Stimulated activated CD4-positive, alpha-beta T cell treated with anti-CD3 and anti-CD28 coated beads, Interleukin-2, amount 100 ng/mL, for 48 hours (primary cell): Measurements from ENCODE around the gene DBH.
"Not testable (repeated sequence)": the region's sequence is repeated elsewhere in the genome, so short reads cannot be mapped to it uniquely, and the experiment has no call there.

Experiments used
- DNase-seq, 2 donors: peaks; one replicate each; pipeline ENCODE4 v3.0.0-alpha.2; 2020

DBH gene

DNA sequence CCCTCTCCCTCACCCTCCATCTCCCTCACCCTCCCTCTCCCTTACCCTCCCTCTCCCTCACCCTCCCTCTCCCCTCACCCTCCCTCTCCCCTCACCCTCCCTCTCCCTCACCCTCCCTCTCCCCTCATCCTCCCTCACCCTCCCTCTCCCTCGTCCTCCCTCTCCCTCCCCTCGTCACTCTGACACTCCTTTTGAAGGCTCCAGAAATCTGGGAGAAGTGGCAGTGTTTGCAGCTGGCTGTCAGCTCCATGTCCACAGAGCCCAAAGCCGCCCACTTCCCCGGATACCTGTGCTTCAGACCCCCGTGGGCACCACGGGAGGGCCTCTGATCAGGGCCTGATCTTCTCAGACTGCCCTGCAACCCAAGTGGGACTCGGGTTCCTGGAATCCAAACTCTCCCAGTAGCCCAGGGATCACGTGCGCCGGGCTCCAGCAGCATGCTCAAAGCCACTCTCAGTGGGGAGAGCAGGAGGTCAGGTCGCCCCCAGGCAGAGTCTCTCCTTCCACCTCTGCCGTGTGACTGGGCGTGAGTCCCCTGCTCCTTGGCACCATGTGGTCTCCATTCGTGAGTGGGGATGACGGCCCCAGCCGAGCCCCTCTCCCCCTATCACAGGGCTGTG lies 33.1 kb downstream of the DBH start:
- DNase-seq: no peak

- DNase-seq: no peak
Measured at GRCh38 chr9:133670466-133670865, 34.3 kb downstream of the DBH start.

DNA sequence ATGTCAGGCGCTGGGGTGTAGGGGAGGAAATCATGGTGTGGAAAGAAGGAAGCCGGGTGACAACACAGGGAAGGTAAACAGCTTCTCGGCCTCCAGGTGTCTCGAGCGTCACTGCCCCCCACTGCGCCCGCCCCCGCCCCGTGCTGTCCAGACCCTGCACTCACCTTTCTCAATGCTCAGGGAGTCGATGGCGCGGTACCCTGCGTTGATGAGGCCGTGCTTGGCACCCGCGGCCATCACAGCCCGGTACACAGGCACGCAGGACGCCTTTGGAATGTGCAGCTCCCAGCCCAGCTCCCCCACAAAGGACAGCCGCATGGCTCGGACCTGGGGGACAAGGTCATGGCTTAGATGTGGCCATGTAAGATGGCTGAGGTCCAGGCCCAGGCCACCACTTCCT lies 35.2 kb downstream of the DBH start:
- no peak for DNase-seq

DNA sequence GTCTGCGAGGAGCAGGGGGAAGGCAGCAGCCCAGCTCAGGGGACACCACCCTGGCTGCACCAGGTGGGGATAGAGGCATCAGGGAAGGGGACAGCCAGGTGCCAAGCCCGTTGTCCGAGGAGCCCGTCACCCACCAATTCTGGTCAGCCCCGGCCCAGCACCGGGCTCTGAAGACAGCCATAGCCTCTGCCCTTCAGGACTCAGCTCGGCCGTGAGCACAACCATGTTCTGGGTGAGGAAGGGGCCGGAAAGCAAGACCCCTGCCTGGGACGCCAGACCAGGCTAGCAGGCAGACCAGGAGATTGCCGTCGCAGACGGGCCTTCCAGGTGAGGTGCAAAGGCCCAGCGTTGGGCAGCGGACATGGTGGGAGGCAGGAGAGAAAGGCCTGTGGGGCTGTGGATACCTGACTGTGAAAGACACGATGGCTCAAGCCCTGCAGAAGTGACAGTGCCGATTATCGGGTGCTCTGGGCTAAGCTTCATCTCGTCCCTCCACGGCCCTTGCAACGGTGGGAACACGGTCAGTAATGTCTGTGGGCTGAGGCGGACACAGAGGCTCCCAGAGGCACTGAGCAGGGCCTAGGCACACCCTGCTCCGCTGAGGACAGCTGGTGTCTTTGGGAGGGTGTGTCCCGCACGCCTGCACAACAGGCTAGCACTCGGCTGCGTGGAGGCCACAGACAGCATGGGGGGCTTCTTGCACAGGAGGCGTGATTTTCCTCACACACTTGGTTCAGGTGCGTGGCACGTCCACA lies 36.5 kb downstream of the DBH start:
- no peak for DNase-seq

GRCh38 chr9:133673258-133673655 lies 37.1 kb downstream of the DBH start:
- no peak for DNase-seq

DNA sequence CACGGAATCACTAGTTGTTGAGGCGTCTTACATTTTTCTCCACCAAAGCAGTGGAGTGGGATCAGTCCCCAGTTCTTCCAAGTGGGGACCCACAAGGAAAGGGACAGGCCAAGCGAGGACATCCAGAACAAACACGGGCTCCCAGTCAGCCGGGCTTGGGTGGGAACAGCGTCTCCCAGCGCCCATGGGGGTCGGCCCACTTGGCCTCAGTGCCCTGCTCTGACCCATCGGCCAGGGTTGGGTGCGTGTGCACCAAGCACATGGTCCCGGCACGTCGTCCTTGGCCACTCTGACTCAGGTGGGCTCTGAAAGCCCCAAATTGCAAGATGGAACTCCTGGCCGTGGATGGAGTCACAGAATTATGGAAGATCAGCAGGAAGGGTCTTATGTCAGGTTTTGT lies 37.9 kb downstream of the DBH start:
- DNase-seq: no peak

DNA sequence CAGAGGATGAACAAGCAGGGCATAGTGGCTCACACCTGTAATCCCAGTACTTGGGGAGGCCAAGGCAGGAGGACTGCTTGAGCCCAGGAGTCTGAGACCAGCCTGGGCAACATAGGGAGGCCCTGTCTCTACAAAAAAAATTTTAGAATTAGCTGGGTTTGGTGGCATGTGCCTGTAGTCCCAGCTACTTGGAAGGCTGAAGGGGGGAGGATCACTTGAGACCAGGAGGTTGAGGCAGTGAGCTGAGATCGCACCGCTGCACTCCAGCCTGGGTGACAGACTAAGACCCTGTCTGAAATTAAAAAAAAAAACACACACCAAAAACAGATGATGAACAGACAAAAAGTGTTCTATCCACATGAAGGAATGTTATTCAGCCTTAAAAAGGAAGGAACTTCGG lies 39.6 kb downstream of the DBH start:
- DNase-seq: not testable (repeated sequence)

DNA sequence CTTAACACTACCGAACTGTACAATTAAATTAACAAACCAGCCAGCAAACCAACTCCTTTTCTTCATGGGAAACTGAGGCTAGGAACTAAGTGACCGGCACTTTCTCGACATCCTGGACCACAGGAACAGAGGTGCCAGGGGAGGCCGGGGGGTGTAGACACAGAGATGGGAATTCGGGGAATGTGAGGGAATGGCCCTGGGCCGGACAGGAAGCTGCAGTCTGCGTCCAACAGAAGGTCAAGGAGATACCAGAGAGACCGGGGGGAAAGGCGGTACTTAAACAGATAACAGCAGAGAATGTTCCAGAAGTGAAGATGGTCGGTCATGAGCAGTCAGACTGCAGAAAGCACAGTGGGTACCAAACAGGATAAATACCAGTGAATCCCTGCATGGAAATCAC lies 40.3 kb downstream of the DBH start:
- no peak for DNase-seq

GRCh38 chr9:133677126-133678010 lies 41.2 kb downstream of the DBH start:
- peak; percentile 17 to 36 for DNase-seq

DNA sequence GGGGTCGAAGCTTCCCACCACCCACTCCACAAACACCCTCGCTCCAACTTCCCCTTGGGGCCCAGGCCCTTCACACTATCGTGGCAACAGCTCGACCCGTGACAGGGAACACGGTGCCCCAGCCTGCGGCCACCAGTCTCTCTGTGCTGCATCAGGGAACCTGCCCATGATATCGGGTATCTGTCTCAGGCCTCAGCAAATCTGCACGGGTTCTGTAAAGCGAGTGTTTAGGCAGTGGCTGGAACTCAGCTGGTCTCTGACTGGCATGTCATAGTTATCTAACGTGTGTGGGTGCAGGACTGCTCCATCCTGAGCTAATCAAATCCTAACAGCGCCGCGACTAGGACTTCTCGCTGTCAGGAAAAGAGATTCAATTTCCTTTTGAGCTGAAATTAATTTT lies 42.9 kb downstream of the DBH start:
- no peak for DNase-seq

DNA sequence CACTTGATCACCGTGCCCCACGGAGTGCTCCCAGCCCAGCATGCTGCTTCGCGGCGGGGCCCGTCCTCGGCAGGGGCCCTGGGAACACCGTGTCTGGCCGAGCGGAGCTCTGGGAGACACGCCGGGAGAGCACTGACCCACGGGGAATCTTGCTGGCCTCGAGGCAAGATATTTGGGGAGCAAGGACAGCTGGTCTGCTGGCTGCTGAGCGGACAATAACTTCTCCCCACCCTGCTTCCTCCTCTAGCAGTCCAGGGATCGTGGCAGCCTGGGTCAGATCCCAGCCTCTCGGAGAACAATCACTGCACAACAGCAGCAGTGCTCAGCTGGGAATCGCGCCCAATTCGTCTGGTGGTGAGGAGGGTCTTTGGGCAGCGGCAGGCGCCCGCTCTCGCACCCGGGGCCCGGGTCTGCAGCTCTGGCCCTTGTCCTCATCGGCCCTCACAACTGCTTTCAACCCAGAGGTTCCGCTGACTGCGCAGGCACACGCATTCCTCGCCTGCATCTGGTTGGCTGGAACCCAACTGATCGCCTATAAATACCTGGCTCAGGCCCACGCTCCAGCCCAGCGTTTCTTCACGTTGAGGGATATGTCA lies 43.4 kb downstream of the DBH start:
- no peak for DNase-seq

GRCh38 chr9:133680250-133680975 lies 44.2 kb downstream of the DBH start:
- DNase-seq: no peak

DNA sequence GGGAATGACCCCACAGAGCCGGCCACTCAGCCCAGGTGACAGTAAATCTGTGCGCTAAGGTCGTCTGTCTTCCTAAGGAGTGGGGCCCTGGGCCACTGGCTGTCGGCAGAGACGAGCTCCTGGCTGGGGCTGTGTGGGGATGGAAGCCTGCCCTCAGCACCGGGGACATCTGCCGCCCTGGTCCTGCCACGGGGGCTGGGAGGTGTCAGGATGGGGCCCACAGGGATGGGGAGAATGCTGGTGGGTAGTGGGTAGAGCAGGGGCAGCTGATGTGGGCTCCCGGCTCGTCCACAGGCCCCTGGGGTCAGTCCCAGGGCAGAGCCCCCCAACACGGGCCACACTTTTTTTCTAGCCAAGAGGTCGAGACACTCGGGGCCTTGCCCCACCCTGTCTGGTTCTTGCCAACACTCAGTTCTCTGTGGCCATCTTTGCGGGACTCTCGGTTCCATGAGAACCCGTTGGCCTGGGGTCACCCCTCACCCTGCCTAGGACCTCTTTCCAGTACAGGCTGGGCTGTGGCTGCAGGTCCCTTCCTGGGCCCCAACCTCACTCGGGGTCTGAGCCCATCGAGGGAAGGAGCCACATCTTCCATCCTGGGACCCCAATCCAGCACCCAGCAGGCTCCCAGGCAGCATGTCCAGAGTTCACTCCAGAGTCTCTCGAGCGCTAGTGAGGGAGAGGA lies 45.0 kb downstream of the DBH start:
- no peak for DNase-seq

GRCh38 chr9:133681658-133682306 lies 45.6 kb downstream of the DBH start:
- no peak for DNase-seq

DNA sequence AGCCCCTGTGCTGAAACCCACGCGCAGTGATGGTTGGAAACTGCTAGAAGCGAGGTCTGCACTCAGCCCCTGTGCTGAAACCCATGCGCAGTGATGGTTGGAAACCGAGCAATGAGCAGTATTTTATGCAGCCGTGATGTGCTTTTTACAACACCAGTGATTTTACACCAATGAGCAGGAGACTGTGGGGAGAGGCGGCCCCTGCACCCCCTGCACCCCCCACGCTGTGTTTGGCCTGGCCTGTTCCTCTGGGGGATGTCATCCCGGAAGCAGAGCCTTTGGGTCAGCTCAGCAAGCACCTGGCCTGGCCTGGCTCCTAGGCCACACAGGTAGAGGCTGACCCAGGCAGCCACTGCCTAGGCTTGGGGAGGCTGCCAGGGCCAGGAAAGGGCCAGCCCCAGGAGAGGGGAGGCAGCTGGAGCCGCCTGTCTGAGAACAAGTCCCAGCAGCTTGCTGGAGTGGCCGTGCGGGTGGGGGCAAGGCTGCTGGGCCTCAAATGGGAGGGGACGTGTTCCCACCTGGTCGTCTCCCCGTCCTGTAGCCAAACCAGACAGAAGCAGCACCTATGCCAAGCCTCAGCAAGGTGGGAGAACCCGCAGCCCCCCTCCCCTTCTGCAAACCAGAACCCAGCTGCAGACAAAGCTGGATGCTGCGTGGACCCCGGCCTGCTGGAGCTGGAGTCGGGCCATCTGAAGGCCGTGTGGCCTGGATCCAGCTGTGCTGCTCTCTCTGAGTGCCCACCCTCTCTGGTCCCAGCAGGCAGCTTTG lies 46.8 kb downstream of the DBH start:
- no peak for DNase-seq

- peak in 1 of 2 donors; percentile 48 for DNase-seq
Measured at GRCh38 chr9:133683586-133684120, 47.5 kb downstream of the DBH start.

- DNase-seq: no peak
Measured at GRCh38 chr9:133684121-133684935, 48.2 kb downstream of the DBH start.

DNA sequence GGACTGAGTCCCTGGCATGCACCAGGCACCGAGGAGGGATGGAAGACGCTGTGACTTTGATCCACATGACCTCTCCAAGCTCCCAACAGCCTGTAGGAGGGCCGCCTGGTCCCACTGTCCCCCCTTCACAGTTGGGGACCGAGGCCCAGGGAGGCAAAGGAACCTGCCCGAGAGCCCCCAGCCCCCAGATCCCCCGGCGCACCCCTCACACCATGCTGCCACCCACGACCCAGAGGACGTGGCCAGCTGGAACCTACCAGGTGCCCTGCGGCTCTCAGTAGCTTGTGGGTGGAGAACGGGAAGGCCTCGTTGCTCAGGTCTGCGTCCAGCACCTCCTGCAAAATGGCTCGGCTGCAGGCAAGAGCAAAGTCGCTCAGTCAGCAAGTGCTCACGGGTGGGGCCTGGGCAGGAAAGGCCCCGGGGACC lies 48.8 kb downstream of the DBH start:
- no peak for DNase-seq
